HG03066 (cell line): Measurements from ENCODE around the gene CAMTA1.

Experiments used
- ATAC-seq: cut with Tn5 transposase; IDR thresholded peaks from one replicate; pipeline ENCODE4 v1.9.1; 2021; ENCODE audit warnings: low read depth; ENCODE audit not compliant: unreplicated experiment

The CAMTA1 gene

DNA sequence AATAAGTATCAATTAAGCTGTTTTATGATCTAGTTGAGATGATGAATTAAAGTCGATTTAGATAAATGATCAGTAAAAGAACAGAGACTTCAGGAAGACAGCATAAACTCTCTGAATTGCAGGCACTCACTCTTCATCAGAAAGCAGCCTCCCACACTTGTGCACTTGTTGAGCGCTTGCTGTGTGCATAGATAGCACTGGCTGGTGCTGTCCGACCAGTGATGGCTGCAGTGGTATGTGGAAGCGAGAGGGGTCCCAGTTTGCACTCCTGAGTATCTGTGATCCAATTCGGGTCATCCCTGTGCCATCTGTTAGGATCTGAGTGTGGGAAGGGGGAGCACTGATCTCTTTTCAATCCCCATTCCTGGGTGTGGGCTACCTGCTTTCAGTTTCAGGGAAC is 137.8 kb downstream of the CAMTA1 start:
- ATAC-seq: no peak

DNA sequence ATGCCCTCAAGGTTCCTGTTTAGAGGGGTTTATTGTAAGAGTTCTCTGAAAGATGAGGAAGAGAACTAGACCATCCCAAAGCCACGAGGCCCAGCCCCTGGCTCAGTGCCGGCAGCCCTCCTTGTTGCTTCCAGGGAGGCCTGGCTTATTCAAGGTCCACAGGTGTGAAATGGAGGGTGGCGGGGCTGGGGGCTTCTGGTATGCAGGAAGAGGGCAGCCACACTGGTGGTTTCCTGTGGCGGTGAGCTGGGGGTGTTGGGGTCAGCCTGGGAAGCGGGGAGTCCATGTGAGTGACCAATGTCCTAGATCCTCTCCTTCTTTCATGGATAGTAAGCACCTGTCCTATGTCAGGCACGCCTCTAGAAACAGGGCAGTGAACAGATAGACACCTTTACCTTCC is 138.2 kb downstream of the CAMTA1 start:
- ATAC-seq: no peak

DNA sequence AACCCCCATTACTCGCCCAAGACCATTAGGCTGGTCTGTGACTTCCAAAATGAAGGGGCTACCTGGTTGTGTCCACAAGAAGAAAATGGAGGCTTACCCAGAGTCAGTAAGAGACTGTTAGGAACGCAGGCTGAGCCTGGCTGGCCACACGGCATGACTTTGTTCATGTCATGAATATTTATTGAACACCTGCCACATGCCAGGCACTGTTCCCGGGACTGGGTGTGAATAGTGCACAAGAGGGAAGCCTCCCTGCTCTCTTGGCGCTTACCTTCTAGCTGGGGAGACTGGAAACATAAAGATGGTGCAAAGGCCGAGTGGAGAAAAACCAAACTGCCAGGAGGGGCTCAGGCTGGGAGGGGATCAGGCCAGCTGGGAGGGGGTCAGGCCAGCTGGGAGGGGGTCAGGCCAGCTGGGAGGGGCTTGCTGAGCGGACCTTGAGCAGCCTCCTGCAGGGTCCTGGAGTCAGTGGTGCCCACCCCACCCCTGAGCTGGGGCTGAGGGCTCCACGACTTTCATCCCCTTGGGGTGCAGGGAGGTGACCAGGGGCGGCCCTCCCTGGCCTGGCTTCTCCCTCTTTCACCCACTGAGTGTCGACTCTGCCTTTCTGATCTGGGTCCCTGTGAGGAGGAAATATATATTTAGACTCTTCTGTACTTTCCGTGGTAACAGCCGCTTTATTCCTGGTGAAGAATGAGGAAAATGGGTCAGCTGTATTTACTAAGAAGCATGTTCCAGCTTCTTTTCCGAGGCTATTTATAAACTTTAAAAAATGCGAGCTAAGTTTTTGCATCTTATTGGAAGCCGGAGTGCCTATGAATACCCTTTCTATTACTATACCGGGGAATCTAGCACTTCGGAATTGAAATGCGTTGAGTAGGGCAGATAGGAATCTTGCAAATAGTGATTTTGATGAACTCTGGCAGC is 139.0 kb downstream of the CAMTA1 start:
- no peak for ATAC-seq

DNA sequence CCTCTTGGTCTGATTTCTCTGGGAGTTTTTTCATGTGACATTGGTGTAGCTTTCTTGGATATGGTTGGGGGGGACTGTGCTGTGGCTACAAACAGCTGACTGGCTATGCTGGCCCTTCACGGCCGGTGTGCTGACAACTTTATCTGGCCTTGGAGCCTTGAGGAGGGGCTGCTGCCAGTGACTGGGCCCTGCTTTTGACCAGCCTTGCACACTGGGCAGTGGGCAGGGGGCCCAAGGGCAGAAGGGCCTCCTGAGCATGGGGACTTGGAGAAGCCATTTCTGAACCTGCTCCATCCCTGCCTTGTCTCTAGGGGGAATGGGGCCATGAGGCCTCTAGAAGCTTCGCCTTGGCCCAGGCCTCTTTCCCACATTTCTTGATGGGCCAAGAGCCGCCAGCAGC is 139.6 kb downstream of the CAMTA1 start:
- no peak for ATAC-seq

DNA sequence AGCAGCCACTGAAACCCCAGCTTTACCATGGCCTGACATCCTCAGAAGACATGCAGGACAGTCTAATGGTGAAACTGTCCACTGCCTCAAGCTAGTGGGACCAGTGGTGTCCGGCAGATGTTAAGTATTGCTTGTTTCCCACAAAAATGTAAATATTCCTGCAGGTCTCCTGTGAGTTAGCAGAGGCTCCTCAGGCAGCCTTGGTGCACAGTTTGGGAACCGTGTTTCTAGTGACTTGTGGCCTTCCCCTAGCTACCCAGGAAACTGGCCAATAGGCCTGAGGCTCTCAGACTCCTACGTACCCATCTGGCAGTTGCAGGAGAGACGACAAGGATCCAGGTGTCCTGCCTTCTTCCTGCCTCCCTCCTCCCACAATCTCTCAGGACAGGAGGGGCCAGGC is 142.4 kb downstream of the CAMTA1 start:
- ATAC-seq: no peak

DNA sequence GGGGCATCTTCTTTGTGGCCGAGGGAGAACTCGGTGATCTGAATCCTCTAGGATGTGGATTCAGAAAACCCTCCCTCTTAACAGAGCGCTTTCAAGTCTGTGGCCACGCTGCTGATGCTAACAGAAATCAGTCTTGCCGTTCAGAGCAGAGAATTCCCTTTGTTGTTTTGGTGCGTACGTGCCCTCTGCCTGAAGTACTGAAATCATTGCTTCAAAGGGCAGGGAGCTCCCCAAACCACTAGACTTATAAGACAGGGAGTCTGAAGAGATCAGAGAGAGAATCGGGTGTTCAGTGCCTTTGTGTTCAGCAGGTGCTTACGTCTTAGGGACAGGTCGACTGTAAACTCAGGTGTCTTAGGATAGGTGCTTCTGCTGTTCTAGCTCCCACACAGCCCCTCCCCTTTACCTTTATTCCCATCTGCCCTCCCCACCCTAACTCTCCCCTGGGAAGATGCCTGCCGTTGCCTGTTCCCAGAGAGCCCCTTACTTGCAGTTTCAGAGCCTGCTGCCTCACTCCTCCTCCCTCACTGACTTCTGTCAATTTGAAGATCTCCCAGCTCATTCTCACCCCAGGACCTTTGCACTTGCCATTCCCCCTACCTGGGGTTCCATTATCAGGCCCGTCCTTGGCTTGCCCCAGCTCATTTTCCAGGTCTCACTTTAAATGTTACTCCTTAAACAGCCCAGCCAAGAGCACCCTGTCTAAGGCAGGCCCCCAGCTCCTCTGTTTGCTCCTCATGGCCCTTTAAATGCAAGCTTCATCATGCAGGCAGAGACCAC is 143.0 kb downstream of the CAMTA1 start:
- ATAC-seq: no peak

DNA sequence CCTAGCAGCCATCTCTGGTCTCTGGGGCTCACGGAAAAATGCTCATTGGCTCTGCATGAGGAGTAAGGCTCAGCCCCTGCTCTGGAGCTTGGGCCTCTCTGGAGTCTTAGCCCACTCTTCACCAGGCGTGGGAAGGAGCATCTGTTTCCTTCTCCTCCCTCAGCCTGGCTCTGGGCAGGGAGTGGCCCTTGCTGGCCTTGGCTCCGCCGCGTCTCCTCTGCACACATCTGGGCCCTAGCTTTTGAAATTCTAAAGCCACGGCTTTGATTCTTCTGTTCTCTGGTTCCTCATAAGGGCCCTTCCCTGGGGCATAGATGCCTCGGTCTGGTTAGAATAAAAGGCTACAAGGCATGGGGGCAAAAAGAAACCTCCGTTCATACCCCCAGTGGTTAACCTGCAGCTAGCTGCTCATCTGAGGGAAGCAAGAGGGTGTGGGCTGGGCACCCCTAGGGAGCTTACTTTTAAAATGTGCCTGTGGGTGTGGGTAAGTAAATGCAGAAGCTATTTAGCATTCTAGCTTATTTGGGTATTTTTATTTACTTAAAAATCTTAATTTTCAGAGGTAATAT is 145.6 kb downstream of the CAMTA1 start:
- ATAC-seq: no peak

DNA sequence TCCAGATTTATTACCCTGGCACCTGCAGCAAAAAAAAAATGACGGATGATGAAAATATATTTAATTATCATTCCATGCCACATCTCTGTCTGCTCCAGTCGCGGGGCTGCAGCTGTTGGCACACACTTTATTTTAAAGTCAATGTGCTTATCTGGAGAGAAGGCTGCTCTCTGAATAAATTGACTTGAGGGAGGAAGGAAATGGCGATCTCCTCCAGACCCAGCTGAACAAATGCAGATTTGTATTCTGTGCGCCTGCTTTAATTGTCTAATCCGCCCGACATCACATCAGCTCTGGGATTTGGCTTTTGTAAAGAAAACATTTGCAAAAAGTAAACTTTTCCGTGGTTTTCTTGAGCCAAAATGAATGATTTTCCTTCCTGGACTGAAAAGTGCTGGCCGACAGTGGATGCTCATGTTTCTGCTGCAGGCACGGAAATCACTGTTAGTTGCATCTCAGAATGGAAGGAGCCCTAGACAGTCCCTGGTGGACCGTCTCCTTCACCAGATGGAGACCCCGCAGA is 150.2 kb downstream of the CAMTA1 start:
- no peak for ATAC-seq

DNA sequence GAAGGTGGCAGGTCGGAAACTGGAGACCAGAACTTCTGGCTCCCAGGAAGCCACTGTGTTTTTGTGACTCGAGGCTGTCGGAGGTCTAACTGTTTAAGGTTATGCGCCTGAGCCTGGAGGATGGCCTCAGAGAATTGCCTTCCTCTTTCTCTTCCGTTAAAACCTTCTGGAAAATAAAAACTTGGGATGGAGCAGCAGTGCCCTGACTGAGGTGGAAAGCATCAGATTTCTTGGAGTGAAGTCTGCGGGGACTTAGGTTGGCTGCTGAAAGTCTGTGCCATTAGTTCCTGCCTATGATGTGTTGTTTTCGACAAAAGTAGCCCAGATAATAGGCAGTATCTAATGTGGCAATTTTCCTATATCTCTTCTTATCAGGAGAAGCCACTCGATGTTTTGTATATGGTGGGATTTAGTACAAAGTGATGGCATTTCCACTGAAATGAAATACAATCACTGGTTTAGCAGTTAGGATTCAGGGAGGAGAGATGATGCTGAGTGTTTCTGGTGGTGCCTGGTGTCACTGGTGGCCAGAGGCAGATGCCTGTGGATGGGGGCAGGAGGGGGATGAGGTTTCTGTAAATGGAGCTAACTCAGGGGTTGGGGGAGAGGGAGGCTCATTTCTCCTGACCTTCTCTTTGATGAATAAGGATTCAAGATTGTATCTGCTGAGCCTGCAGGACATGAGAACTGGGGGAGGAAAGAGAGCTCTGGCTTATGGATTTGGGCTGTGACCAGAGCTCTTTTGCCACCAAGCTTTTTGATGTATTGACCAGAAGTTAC is 150.8 kb downstream of the CAMTA1 start:
- ATAC-seq: no peak

DNA sequence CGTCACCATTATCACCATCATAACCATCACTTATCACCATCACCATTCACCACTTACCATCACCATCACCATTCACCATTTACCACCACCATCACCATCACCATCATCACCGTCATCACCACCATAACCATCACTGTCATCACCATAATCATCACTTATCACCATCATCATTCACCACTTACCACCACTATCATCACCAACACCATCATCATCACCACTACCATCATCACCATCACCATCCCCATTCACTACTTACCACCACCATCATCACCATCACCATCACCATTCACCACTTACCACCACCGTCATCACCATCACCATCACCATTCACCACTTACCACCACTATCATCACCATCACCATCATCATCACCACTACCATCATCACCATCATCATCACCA is 151.8 kb downstream of the CAMTA1 start:
- no peak for ATAC-seq

DNA sequence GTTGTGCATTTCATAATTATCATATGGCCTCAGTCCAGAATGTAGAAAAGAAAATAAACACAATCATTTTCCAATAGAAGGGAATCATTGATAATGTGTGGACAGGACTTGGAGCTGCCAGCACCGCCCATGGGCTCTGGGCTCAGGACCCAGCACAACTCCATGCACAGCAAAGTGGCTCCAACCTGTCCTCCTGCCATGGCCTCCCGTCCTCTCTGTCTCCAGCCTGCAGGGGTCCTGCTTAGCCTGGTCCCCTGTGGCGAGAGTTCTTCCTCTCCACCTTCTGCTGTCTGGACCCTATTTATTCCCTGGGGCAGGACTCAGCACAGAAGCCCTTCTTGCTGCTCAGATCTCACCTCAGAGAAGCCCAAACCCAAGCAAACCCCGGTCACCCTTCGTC is 154.1 kb downstream of the CAMTA1 start:
- ATAC-seq: no peak

DNA sequence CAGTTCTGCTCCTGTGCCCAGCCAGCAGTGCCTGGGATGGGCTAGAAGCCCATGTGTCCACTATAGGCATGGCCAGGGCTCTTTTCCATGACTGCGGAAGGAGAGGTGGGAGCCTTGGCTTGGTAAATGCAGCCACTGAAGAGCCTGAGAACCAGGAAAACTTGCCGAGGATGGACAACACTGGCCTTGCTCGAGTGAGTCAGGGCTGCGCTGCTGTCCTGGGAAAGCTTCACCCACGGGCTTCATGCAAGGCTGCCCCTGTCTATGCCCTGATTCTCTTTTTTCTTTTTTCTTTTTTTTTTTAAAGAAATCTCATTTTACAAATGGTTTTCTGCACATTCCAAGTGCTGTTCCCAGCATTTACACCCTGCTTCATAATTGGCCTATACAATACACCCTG is 156.5 kb downstream of the CAMTA1 start:
- no peak for ATAC-seq

DNA sequence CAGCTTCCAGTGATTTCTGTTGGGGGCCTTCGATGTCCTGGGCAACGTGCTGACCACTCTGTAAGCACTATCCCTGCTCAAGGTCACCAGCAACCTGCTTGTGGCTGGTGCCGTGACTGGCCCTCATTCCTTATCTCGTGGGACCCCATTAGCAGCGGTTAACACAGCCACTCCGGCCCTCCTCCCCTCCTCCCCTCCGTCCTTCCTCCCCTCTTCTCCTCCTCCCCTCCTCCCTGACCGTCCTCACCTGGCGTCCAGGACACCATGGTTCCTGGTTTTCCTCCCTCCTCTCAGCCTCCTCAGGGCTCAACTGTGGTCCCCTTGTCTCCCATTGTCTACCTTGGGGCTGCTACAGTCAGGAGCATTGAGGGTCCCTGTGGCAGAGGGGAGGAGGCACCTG is 157.7 kb downstream of the CAMTA1 start:
- ATAC-seq: no peak

DNA sequence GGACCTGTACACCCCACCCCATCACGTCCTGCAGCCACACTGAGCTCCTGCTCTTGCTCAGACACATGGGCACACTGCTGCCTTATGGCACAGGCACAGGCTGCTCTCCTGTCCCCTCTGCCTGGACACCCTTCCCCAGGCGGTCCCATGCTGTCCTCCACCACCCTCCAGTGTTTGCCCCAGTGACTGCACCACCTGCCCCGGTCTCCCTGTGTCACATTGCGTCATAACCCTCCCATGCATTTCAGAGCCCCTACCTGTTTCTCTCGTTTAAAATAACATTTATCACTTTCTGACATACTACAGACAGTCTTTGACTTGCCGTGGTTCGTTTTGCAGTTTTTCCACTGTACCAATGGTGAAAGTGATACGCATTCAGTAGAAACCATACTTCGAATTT is 159.2 kb downstream of the CAMTA1 start:
- ATAC-seq: no peak

DNA sequence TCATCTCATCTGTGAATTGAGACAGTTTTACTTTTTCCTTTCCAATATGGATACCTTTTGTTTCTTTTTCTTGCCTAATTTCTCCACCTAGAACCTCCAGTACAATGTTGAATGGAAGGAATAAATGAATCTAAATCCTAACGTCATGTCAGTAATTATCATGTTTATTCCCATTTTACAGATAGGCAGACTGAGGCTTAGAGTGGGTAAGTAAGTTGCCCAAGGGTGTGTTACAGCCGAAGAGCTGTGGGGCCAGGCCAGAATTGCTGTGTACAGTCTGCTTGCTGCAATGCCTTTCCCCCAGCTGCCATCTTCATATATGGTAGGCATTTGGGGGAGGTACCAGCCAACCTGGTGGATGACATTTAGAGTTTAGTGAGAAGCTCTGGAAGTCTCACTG is 162.7 kb downstream of the CAMTA1 start:
- no peak for ATAC-seq

DNA sequence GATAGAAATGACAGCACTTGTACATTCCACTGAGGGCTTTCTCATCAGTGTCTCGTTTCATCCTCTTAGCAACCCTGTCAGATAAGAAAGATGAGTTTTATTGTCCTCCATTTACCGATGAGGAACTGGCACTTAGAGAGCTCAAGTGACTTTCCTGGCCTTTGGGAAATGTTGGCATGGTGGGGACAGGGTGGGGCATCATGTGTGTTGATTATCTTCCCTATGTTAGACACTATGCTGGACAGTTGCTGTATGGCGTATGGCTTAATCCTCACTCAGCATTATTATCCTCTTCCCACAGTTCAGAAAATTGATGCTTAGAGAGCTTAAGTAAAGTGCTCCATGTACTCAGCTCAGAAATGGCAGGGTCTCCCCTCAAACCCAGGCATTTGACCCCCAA is 163.2 kb downstream of the CAMTA1 start:
- ATAC-seq: no peak

DNA sequence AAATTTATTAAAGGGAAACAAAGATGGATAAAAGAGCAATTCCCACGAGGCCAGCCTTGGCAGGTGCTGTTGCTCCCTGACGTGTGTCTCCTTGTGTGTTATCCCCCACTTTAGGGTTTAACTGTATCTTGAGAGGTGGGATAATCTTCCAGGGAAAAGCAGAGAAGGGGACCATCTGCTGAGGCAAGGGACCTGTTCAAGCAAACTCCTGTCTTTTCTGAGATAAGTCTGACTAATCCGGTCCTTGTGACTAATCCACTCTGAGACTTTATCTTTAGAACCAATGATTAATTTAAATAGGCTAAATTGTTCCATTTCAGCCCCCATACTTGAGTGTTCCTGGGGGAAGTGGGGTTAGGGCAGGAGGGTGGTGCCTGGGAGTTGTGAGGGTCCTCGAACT is 163.6 kb downstream of the CAMTA1 start:
- ATAC-seq: no peak

DNA sequence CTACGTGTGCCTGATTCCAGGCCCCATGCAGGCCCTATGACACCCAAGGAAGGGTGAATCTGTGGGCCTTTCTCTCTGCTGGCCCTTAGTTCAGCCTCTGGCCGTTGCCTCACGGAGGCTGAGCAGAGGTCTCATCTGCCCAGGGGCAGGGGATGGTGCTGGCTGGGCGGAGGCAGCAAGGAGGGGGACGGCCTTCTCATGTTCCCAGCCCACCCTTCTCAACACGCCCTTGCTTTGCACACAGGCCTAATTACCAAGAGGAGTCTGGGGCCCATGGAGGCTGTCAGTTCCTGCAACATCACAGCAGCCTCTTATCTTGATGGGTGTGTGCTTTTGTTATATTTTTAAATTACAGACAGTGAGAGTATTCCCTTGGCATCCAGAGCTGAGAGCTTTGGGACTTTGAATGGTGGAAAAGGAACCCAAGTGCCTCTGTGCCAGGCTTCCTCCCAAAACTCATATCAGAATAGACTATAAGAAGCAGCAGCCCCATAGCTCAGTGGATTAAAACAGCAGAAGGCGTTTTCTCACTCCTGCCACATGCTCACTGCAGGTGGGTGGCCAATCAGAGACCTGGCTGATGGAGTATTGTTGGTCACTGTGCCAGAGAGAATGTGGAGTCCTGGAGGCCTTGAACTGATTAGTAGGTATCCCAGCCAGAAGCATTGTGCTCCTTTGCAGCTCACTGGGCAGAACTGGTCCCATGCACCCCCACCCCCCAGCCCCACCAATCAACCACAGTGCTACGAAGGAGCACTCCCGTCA is 164.9 kb downstream of the CAMTA1 start:
- ATAC-seq: no peak

DNA sequence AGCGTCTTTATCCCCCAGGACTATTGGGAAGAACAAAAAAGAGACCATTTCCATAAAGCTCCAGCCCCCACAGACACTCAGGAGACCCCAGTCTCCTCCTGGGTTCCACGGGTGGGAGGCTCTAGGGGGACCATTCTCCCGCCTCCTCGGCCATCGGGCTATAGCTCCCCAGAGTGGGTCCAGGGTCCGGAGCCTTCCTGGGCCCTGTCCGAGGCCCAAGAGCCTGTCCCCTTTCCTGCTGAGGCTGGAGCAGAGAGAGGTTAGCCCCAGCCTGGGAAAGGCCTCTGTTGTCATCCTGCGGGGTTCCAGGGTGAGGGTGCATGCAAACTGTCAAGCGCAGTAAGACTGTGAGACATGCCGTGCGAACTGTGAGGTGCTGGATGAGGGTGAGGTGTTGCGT is 166.3 kb downstream of the CAMTA1 start:
- no peak for ATAC-seq

DNA sequence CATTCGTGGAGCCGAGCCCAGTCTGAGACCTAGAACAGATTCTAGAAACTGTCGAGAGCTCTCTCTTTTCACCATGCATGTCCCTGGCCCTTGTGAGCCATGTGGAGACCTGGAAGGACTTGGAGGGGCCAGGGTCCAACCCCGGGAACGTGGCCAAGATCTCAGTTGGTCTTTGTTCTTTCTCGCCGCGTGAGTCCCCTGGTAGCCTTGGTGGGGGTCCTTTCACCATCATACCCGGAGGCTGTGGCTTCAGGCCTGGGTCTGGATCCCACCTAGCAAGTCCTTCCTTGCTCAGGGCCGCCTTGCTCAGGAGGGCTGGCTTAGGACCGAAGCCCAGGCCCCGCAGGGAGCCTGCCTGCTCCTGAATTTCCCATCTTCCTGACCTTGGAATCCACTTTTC is 168.0 kb downstream of the CAMTA1 start:
- no peak for ATAC-seq
